ENCODE data around the gene FGF2.
"Not testable (repeated sequence)": the region's sequence is repeated elsewhere in the genome, so short reads cannot be mapped to it uniquely, and the experiment has no call there.

The FGF2 gene

DNA sequence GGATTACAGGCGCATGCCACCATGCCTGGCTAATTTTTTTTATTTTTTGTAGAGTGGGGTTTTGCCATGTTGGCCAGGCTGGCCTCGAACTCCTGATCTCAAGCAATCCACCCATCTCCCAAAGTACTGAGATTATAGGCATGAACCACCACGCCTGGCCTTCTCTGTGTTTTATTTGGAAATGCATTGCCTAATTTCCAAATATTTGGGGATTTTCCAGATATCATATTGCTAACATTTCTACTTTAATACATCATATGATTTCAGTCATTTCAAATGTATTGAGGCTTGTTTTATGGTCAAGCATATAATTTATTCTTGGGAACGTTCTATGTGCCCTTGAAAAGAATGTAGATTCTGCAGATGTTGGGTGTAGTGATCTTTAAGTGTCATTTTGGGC, 38.8 kb downstream of the FGF2 start:
- peaks cover 17% of the 10 kb centered on the region for H3K4me1 ChIP-seq (ENCODE audit: control insufficient read depth, insufficient read depth, low read length)
- no peaks in the 10 kb centered on the region; the same call in 1 of the 2 replicates for H3K9me3 ChIP-seq (ENCODE audit: control insufficient read depth, insufficient read depth, low read depth, low read length)
- H3K4me3 ChIP-seq (ENCODE audit: low read depth, low read length), result no peak overlapping the region
- no peaks in the 10 kb centered on the region for H3K27me3 ChIP-seq (ENCODE audit: control insufficient read depth, insufficient read depth, low read length)
- no peak overlapping the region for H3K9ac ChIP-seq (ENCODE audit: low read length)
- no peak overlapping the region for H3K27ac ChIP-seq (ENCODE audit: low read depth, low read length)
- peaks cover 19% of the 10 kb centered on the region; the same call in 1 of the 2 replicates for H3K36me3 ChIP-seq (ENCODE audit: control insufficient read depth, insufficient read depth, low read length)

DNA sequence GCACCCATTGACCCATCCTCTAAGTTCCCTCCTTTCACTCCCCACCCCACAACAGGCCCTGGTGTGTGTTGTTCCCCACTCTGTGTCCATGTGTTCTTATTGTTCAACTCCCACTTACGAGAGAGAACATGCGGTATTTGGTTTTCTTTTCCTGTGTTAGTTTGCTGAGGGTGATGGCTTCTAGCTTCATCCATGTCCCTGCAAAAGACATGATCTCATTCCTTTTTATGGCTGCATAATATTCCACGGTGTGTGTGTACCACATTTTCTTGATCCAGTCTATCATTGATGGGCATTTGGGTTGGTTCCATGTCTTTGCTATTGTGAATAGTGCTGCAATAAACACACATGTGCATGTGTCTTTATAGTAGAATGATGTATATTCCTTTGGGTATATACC, 41.6 kb downstream of the FGF2 start:
- H3K27me3 ChIP-seq (ENCODE audit: control insufficient read depth, insufficient read depth, low read length); H3K9me3 ChIP-seq (ENCODE audit: control insufficient read depth, insufficient read depth, low read depth, low read length); H3K4me3 ChIP-seq (ENCODE audit: low read depth, low read length); H3K9ac ChIP-seq (ENCODE audit: low read length); H3K27ac ChIP-seq (ENCODE audit: low read depth, low read length); H3K4me1 ChIP-seq (ENCODE audit: control insufficient read depth, insufficient read depth, low read length): not testable (repeated sequence)
- peaks cover 25% of the 10 kb centered on the region for H3K36me3 ChIP-seq (ENCODE audit: control insufficient read depth, insufficient read depth, low read length)

DNA sequence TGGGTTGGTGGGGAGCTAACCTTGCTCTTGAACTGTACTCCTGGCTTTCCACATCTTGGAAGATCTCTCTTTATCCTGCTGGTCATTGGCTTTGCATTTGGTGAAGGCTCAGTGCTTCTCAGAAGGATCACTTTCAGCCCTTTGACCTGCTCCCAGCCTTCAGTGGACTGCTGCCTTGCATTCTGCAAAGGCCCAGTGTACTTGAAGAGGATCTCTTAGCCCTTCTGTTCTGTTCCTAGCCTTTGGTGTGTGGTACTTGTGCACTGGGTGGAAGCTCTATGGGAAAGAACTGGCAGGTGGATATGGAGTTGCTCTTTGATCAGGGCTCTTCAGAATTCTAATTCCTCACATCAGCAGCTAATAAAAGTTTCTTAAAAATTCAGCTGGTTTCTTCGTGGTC, 46.5 kb downstream of the FGF2 start:
- H3K4me1 ChIP-seq (ENCODE audit: control insufficient read depth, insufficient read depth, low read length), result peaks cover 3% of the 10 kb centered on the region; the same call in 1 of the 2 replicates
- no peak overlapping the region for H3K27ac ChIP-seq (ENCODE audit: low read depth, low read length)

GRCh38 chr4:122873821-122874593, 47.4 kb downstream of the FGF2 start:
- H3K27ac ChIP-seq (ENCODE audit: low read depth, low read length), result no peak overlapping the region
- peaks cover 7% of the 10 kb centered on the region; the same call in 1 of the 2 replicates for H3K9me3 ChIP-seq (ENCODE audit: control insufficient read depth, insufficient read depth, low read depth, low read length)
- H3K4me3 ChIP-seq (ENCODE audit: low read depth, low read length), result no peak overlapping the region
- H3K4me1 ChIP-seq (ENCODE audit: control insufficient read depth, insufficient read depth, low read length), result peaks cover 3% of the 10 kb centered on the region; the same call in 1 of the 2 replicates
- no peak overlapping the region for H3K9ac ChIP-seq (ENCODE audit: low read length)
- H3K36me3 ChIP-seq (ENCODE audit: control insufficient read depth, insufficient read depth, low read length), result peaks cover 46% of the 10 kb centered on the region
- H3K27me3 ChIP-seq (ENCODE audit: control insufficient read depth, insufficient read depth, low read length), result no peaks in the 10 kb centered on the region

More for the DNA sequence above, 46.5 kb downstream of the FGF2 start:
- no peaks in the 10 kb centered on the region for H3K27me3 ChIP-seq (ENCODE audit: control insufficient read depth, insufficient read depth, low read length)
- H3K9me3 ChIP-seq (ENCODE audit: control insufficient read depth, insufficient read depth, low read depth, low read length), result peaks cover under 1% of the 10 kb centered on the region; the same call in 1 of the 2 replicates
- no peak overlapping the region for H3K4me3 ChIP-seq (ENCODE audit: low read depth, low read length)
- H3K9ac ChIP-seq (ENCODE audit: low read length), result no peak overlapping the region
- H3K36me3 ChIP-seq (ENCODE audit: control insufficient read depth, insufficient read depth, low read length), result peaks cover 37% of the 10 kb centered on the region

DNA sequence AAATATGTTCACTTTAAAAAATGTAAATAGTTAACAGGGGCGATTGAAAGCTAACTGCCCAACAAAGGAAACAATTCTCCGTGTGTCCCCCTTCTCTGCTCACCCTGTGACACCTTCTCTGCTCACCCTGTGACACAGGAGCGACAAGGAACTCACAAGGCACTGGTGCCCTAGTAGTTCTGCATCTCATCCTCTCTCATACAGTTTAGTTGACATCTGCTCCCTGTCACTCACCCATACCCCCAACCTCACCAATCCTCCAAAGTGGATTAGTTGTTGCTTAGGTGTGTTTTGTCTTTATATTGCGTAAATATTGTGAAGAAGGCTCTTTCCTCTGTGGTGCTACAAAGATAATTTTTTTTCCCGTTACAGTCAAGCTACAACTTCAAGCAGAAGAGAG, 49.3 kb downstream of the FGF2 start:
- Histone ChIP-seq H3K27me3 (ENCODE audit: control insufficient read depth, insufficient read depth, low read length) (no peaks in the 10 kb centered on the region), H3K27ac (ENCODE audit: low read depth, low read length) (no peak overlapping the region), H3K4me3 (ENCODE audit: low read depth, low read length) (no peak overlapping the region), H3K4me1 (ENCODE audit: control insufficient read depth, insufficient read depth, low read length) (peaks cover 3% of the 10 kb centered on the region; the same call in 1 of the 2 replicates), H3K36me3 (ENCODE audit: control insufficient read depth, insufficient read depth, low read length) (peaks cover 64% of the 10 kb centered on the region), H3K9ac (ENCODE audit: low read length) (no peak overlapping the region), H3K9me3 (ENCODE audit: control insufficient read depth, insufficient read depth, low read depth, low read length) (peaks cover 17% of the 10 kb centered on the region)

DNA sequence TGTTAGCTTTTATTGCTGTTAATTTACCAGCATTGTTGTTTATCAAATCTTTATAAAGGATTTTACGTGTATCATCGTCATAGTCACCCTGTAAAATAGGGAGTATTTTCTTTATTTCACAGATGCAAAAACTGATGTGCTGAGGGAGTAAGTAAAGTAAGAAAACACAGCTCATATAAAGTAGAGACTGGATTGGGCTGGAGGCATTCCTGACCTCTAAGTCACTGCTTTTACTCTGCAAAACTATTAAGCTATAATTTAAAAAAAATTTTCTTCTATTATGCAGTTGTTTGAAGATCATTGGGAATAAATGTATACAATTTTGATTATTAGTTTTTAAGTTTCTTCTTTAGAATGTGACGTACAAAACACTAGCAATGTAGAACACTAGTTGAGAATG, 49.8 kb downstream of the FGF2 start:
- Histone ChIP-seq H3K36me3 (ENCODE audit: control insufficient read depth, insufficient read depth, low read length) (peaks cover 70% of the 10 kb centered on the region), H3K9me3 (ENCODE audit: control insufficient read depth, insufficient read depth, low read depth, low read length) (peaks cover 19% of the 10 kb centered on the region), H3K4me3 (ENCODE audit: low read depth, low read length) (no peak overlapping the region), H3K27ac (ENCODE audit: low read depth, low read length) (no peak overlapping the region), H3K4me1 (ENCODE audit: control insufficient read depth, insufficient read depth, low read length) (peaks cover 3% of the 10 kb centered on the region; the same call in 1 of the 2 replicates), H3K27me3 (ENCODE audit: control insufficient read depth, insufficient read depth, low read length) (no peaks in the 10 kb centered on the region), H3K9ac (ENCODE audit: low read length) (no peak overlapping the region)

GRCh38 chr4:122879001-122879400, 52.4 kb downstream of the FGF2 start:
- Histone ChIP-seq H3K36me3 (ENCODE audit: control insufficient read depth, insufficient read depth, low read length) (peaks cover 86% of the 10 kb centered on the region), H3K4me3 (ENCODE audit: low read depth, low read length) (no peak overlapping the region), H3K9me3 (ENCODE audit: control insufficient read depth, insufficient read depth, low read depth, low read length) (peaks cover 19% of the 10 kb centered on the region), H3K27ac (ENCODE audit: low read depth, low read length) (no peak overlapping the region), H3K4me1 (ENCODE audit: control insufficient read depth, insufficient read depth, low read length) (no peaks in the 10 kb centered on the region), H3K27me3 (ENCODE audit: control insufficient read depth, insufficient read depth, low read length) (no peaks in the 10 kb centered on the region), H3K9ac (ENCODE audit: low read length) (no peak overlapping the region)

GRCh38 chr4:122882857-122883735, 56.5 kb downstream of the FGF2 start:
- Histone ChIP-seq H3K27ac (ENCODE audit: low read depth, low read length) (no peak overlapping the region), H3K36me3 (ENCODE audit: control insufficient read depth, insufficient read depth, low read length) (peaks cover 97% of the 10 kb centered on the region), H3K9me3 (ENCODE audit: control insufficient read depth, insufficient read depth, low read depth, low read length) (peaks cover 19% of the 10 kb centered on the region), H3K4me3 (ENCODE audit: low read depth, low read length) (no peak overlapping the region), H3K27me3 (ENCODE audit: control insufficient read depth, insufficient read depth, low read length) (no peaks in the 10 kb centered on the region), H3K9ac (ENCODE audit: low read length) (no peak overlapping the region), H3K4me1 (ENCODE audit: control insufficient read depth, insufficient read depth, low read length) (no peaks in the 10 kb centered on the region)

GRCh38 chr4:122884499-122884898, 57.9 kb downstream of the FGF2 start:
- Histone ChIP-seq H3K4me1 (ENCODE audit: control insufficient read depth, insufficient read depth, low read length) (no peaks in the 10 kb centered on the region), H3K36me3 (ENCODE audit: control insufficient read depth, insufficient read depth, low read length) (peaks cover 97% of the 10 kb centered on the region), H3K27me3 (ENCODE audit: control insufficient read depth, insufficient read depth, low read length) (no peaks in the 10 kb centered on the region), H3K9ac (ENCODE audit: low read length) (no peak overlapping the region), H3K4me3 (ENCODE audit: low read depth, low read length) (no peak overlapping the region), H3K27ac (ENCODE audit: low read depth, low read length) (no peak overlapping the region), H3K9me3 (ENCODE audit: control insufficient read depth, insufficient read depth, low read depth, low read length) (peaks cover 8% of the 10 kb centered on the region)

DNA sequence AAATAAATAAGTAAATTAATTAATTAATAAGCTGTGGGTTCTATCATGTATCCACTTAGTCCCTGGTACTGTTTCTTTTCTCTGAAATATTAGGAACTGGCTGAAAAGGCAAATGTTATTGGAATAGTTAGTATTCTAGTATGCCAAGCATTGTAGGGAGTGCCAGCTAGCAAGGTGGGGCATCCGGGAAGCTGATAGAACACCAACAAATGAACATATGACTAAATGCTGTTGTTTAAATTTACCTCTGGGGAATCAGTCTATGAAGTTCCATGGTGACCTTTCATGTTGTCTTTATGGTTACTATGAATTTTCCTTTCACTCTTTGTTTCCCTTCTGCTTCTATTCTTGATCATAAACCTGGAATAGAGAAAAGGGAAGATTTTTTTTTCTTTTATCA, 63.1 kb downstream of the FGF2 start:
- Histone ChIP-seq H3K36me3 (ENCODE audit: control insufficient read depth, insufficient read depth, low read length) (peaks cover 93% of the 10 kb centered on the region), H3K9ac (ENCODE audit: low read length) (no peak overlapping the region), H3K4me1 (ENCODE audit: control insufficient read depth, insufficient read depth, low read length) (no peaks in the 10 kb centered on the region), H3K27me3 (ENCODE audit: control insufficient read depth, insufficient read depth, low read length) (no peaks in the 10 kb centered on the region), H3K4me3 (ENCODE audit: low read depth, low read length) (no peak overlapping the region), H3K9me3 (ENCODE audit: control insufficient read depth, insufficient read depth, low read depth, low read length) (no peaks in the 10 kb centered on the region), H3K27ac (ENCODE audit: low read depth, low read length) (no peak overlapping the region)
